Breast epithelium (tissue), 4 donors: ENCODE results near the gene TMEM178B. TPM values are rescaled to one million over a fixed set of nuclear protein-coding genes. Genes with fewer than 3 reads are reported as not detected.

Experiments
- DNase-seq, 2 donors: peaks; one replicate each; pipeline ENCODE4 v3.0.0-alpha.2; 2019; ENCODE audit warnings: low spot score in 2 of 2
- H3K27ac ChIP-seq, 2 donors: fragments of 200-600 bp; sonication (generic) in 1 of 2; one replicate each; pipeline ENCODE4 v1.5.1; 2016 to 2019; ENCODE audit warnings: mild to moderate bottlenecking in 1 of 2
- H3K27me3 ChIP-seq, 2 donors: fragments of 200-600 bp; sonication (generic) in 1 of 2; one replicate each; pipeline versions ENCODE4 v1.5.1 to v1.6.0; 2017 to 2019; ENCODE audit warnings: control low read depth in 1 of 2, mild to moderate bottlenecking in 1 of 2
- H3K36me3 ChIP-seq: fragments of 200-600 bp; one replicate; pipeline ENCODE4 v1.5.1; 2019
- H3K4me1 ChIP-seq, 2 donors: fragments of 200-600 bp; sonication (generic); one replicate each; pipeline ENCODE4 v1.5.1; 2016 to 2019; ENCODE audit warnings: control low read depth in 1 of 2
- H3K4me3 ChIP-seq, 3 donors: fragments of 200-600 bp; sonication (generic); 1 replicate in 2 of 3; 2 replicates in 1 of 3; pipeline ENCODE4 v1.5.1; 2016 to 2019; ENCODE audit warnings: mild to moderate bottlenecking in 3 of 3, moderate library complexity in 2 of 3
- H3K9me3 ChIP-seq, 2 donors: fragments of 200-600 bp; sonication (generic) in 1 of 2; one replicate each; pipeline ENCODE4 v1.5.1; 2016 to 2019; ENCODE audit warnings: control low read depth in 1 of 2
- POLR2A ChIP-seq: fragments of 450-650 bp; IDR thresholded peaks from one replicate; pipeline ENCODE4 v1.6.1; 2016; ENCODE audit warnings: antibody characterized with exemption, mild to moderate bottlenecking, moderate library complexity
- POLR2AphosphoS5 ChIP-seq, 3 donors: sonication (generic); formaldehyde crosslinking; IDR thresholded peaks; one replicate each; pipeline ENCODE4 v1.6.1; 2017; ENCODE audit warnings: antibody characterized with exemption in 3 of 3
- intact Hi-C: fragments of 100-400 bp; cut with DNase I; formaldehyde crosslinking; loops from one replicate; pipeline ENCODE4 v1.15.1; 2023; ENCODE audit warnings: low total_unique reads
- total RNA-seq, 3 donors: library from RNA; depleted of rRNA; stranded (reverse); fragments of >200 nt; gene quantifications; one replicate each; pipeline ENCODE4 v1.1.0, GENCODE V29; 2016
- TF ChIP-seq, protein P1 (sequence below), 3 donors: fragments of 450-650 bp; IDR thresholded peaks; one replicate each; pipeline ENCODE4 v1.5.1; 2016 to 2017; ENCODE audit warnings: antibody characterized with exemption in 3 of 3, mild to moderate bottlenecking in 3 of 3, moderate library complexity in 3 of 3

The TMEM178B gene
- total RNA-seq, 3 donors from 2014 or later, result 0.33 to 0.88 (median 0.64) TPM

DNA sequence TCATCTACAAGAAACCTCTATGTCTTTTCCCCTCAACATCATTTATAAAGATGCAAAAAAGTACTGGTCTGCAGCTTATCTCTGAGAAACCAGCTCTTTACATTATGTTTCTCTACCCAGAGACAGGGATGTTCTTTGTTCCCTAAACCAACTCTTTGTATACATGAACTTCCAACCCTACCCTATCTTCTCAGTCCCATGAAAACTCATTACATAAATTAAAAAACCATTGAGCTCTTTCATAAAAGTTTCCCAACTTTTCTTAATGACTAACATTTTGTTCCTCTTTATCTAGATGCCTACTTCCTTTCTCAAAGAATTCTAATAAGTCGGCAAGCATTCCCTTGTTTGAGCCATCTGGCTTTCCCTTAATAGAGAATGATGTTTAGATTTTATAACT, 284.5 kb downstream of the TMEM178B start:
- no peak overlapping the region for H3K4me3 ChIP-seq
- H3K27me3 ChIP-seq, result no peaks in the 10 kb centered on the region
- no peaks in the 10 kb centered on the region for H3K36me3 ChIP-seq
- no peaks in the 10 kb centered on the region for H3K4me1 ChIP-seq
- H3K9me3 ChIP-seq, result no peaks in the 10 kb centered on the region
- TF ChIP-seq, protein P1, sequence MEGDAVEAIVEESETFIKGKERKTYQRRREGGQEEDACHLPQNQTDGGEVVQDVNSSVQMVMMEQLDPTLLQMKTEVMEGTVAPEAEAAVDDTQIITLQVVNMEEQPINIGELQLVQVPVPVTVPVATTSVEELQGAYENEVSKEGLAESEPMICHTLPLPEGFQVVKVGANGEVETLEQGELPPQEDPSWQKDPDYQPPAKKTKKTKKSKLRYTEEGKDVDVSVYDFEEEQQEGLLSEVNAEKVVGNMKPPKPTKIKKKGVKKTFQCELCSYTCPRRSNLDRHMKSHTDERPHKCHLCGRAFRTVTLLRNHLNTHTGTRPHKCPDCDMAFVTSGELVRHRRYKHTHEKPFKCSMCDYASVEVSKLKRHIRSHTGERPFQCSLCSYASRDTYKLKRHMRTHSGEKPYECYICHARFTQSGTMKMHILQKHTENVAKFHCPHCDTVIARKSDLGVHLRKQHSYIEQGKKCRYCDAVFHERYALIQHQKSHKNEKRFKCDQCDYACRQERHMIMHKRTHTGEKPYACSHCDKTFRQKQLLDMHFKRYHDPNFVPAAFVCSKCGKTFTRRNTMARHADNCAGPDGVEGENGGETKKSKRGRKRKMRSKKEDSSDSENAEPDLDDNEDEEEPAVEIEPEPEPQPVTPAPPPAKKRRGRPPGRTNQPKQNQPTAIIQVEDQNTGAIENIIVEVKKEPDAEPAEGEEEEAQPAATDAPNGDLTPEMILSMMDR (IDR thresholded peaks at IDR 0.05), result no peak
- no peak for TF ChIP-seq POLR2A
- no peak for TF ChIP-seq POLR2AphosphoS5 (IDR thresholded peaks at IDR 0.05)
- DNase-seq, result no peak
- intact Hi-C loops, result no loop called here
- no peak overlapping the region for H3K27ac ChIP-seq

DNA sequence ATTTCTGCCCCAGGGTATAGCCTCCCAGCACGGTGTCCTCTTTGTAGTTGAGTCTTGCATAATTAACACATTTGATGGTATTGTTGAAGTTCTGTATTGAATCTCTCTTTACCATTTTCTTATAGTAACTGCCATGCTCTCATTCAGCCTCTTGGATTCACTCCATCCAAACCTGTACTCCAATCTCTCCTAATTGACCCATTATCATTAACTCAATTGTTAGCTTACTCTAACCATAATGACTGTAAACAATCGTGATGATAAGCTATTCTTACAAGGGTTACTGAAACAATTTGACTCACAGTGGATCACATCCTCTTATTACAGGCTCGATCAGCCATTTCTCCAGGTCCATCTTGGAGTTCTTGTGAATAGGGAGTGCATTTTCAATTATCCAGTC, 285.4 kb downstream of the TMEM178B start:
- DNase-seq, result no peak
- intact Hi-C loops, result no loop called here

DNA sequence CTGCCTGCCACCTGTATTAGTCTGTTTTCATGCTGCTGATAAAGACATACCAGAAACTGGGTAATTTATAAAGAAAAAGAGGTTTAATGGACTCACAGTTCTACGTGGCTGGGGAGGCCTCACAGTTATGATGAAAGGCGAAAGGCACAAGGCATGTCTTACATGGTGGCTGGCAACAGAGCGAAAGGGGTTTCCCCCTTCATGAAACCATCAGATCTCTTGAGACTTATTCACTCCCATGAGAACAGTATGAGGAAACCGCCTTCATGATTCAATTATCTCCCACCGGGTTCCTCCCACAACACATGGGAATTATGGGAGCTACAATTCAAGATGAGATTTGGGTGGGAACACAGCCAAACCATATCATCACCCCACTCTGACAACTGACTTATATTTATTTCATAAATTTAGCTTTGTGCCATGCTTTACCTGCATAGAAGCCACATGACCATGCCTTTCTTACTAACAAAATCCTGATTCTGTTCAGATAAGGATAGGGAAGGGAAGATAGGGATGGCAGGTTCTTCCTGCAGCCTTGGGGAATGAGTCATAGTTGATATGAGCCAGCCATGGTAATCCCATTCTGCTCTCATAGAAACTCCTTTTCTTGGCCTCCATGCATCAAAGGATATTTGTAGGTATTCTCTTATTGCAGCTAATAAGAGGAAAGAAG, 286.0 kb downstream of the TMEM178B start:
- intact Hi-C loops, result no loop called here
- Histone ChIP-seq H3K4me1 (no peaks in the 10 kb centered on the region), H3K27ac (no peak overlapping the region), H3K36me3 (no peaks in the 10 kb centered on the region), H3K9me3 (no peaks in the 10 kb centered on the region), H3K4me3 (no peak overlapping the region), H3K27me3 (no peaks in the 10 kb centered on the region)
- no peak for DNase-seq
- TF ChIP-seq POLR2AphosphoS5 (IDR thresholded peaks at IDR 0.05), result no peak
- no peak for TF ChIP-seq POLR2A
- TF ChIP-seq, protein P1 (IDR thresholded peaks at IDR 0.05), result no peak

More for the DNA sequence above, 285.4 kb downstream of the TMEM178B start:
- no peak overlapping the region for H3K27ac ChIP-seq
- no peak overlapping the region for H3K4me3 ChIP-seq
- no peaks in the 10 kb centered on the region for H3K9me3 ChIP-seq
- H3K36me3 ChIP-seq, result no peaks in the 10 kb centered on the region
- TF ChIP-seq POLR2A (no peak), POLR2AphosphoS5 (IDR thresholded peaks at IDR 0.05) (no peak)
- TF ChIP-seq, protein P1 (IDR thresholded peaks at IDR 0.05), result no peak
- H3K4me1 ChIP-seq, result no peaks in the 10 kb centered on the region
- no peaks in the 10 kb centered on the region for H3K27me3 ChIP-seq

DNA sequence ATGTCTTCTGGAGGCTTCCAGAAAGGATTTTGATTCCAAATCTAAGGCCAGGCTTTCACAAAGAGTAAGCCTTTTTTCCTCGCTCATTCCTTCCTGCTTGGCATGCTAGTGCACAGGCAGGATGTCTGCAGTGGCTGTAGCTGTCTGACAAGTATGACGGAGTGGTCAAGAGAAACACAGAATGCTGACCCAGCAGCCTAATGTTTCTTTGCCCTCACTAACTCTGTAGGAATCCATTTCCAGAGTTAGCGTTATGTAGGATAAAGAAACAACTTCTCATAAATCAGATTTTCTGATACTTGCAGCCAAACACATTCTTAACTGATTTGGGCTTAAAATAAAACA, 286.5 kb downstream of the TMEM178B start:
- Histone ChIP-seq H3K4me3 (no peak overlapping the region), H3K27ac (no peak overlapping the region), H3K4me1 (no peaks in the 10 kb centered on the region), H3K27me3 (no peaks in the 10 kb centered on the region), H3K36me3 (no peaks in the 10 kb centered on the region), H3K9me3 (no peaks in the 10 kb centered on the region)
- DNase-seq, result no peak
- TF ChIP-seq, protein P1 (IDR thresholded peaks at IDR 0.05), result no peak
- TF ChIP-seq POLR2AphosphoS5 (IDR thresholded peaks at IDR 0.05), result no peak
- no peak for TF ChIP-seq POLR2A
- intact Hi-C loops, result no loop called here

DNA sequence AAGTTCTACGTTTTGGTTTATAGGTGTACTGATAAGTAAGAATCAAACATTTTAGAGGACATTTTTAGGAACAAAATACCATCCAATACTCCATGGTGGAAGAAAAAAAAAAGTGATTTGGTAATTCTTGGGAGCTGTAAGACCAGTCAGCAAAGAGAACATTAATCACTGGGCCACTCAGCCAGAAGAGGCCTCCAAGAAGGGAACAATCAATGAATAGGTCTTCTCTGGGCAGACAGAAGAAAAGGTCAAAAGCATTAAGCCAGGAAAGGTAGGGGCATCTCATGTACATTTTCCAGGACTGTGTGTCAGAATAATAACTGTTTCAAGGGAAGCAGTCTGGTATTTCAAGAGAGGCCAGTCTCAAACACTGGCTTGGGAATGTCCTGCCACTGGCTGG, 286.9 kb downstream of the TMEM178B start:
- DNase-seq, result no peak
- H3K36me3 ChIP-seq, result no peaks in the 10 kb centered on the region
- no peaks in the 10 kb centered on the region for H3K27me3 ChIP-seq
- H3K9me3 ChIP-seq, result no peaks in the 10 kb centered on the region
- no peak overlapping the region for H3K27ac ChIP-seq
- intact Hi-C loops, result no loop called here
- H3K4me3 ChIP-seq, result no peak overlapping the region
- H3K4me1 ChIP-seq, result no peaks in the 10 kb centered on the region
- TF ChIP-seq POLR2AphosphoS5 (IDR thresholded peaks at IDR 0.05), result no peak
- TF ChIP-seq POLR2A, result no peak
- TF ChIP-seq, protein P1 (IDR thresholded peaks at IDR 0.05), result no peak
